Peyer's patch (tissue), 4 donors: Measurements from ENCODE around the gene SCN5A.

Source experiments
- POLR2A ChIP-seq, 2 donors: fragments of 450-650 bp; IDR thresholded peaks; one replicate each; pipeline ENCODE4 v1.5.1; 2017; ENCODE audit warnings: antibody characterized with exemption in 2 of 2, mild to moderate bottlenecking in 2 of 2, moderate library complexity in 2 of 2
- TF ChIP-seq, protein P1 (sequence below), 6 experiments: fragments of 450-650 bp in 4 of 6; fragments of 200-600 bp in 2 of 6; sonication (generic) in 1 of 6; IDR thresholded peaks; one replicate each; pipeline ENCODE4 v1.5.1; 2017 to 2019; ENCODE audit warnings: antibody characterized with exemption in 6 of 6, mild to moderate bottlenecking in 3 of 6, moderate library complexity in 1 of 6

- TF ChIP-seq, protein P1, sequence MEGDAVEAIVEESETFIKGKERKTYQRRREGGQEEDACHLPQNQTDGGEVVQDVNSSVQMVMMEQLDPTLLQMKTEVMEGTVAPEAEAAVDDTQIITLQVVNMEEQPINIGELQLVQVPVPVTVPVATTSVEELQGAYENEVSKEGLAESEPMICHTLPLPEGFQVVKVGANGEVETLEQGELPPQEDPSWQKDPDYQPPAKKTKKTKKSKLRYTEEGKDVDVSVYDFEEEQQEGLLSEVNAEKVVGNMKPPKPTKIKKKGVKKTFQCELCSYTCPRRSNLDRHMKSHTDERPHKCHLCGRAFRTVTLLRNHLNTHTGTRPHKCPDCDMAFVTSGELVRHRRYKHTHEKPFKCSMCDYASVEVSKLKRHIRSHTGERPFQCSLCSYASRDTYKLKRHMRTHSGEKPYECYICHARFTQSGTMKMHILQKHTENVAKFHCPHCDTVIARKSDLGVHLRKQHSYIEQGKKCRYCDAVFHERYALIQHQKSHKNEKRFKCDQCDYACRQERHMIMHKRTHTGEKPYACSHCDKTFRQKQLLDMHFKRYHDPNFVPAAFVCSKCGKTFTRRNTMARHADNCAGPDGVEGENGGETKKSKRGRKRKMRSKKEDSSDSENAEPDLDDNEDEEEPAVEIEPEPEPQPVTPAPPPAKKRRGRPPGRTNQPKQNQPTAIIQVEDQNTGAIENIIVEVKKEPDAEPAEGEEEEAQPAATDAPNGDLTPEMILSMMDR (IDR thresholded peaks at IDR 0.05) = no peak
- no peak for TF ChIP-seq POLR2A (IDR thresholded peaks at IDR 0.05)
Measured at GRCh38 chr3:38583688-38584087, 65.8 kb downstream of the SCN5A start.
